H9 (cell line): ENCODE measurements around the gene ASB12. TPM values are rescaled to one million over a fixed set of nuclear protein-coding genes. Genes with fewer than 3 reads are reported as not detected.

Experiments used
- DNase-seq: peaks from one replicate; pipeline ENCODE4 v3.0.0-alpha.2; 2017
- H2AFZ ChIP-seq: one replicate; pipeline ENCODE4 v1.6.1; 2013; ENCODE audit warnings: mild to moderate bottlenecking, low read length, control low read depth, moderate library complexity
- H2AK5ac ChIP-seq: 2 replicates; pipeline ENCODE4 v1.6.1; 2013; ENCODE audit warnings: low read length, control low read depth, mixed read lengths; ENCODE audit not compliant: insufficient read length
- H2BK120ac ChIP-seq: one replicate; pipeline ENCODE4 v1.6.1; 2013; ENCODE audit warnings: low read depth, mild to moderate bottlenecking, low read length, control low read depth, inconsistent platforms; ENCODE audit not compliant: poor library complexity, severe bottlenecking
- H2BK12ac ChIP-seq: 2 replicates; pipeline ENCODE4 v1.6.1; 2013; ENCODE audit warnings: low read length, control low read depth, mixed read lengths, low read depth; ENCODE audit not compliant: insufficient read length
- H2BK15ac ChIP-seq: 2 replicates; pipeline ENCODE4 v1.6.1; 2013; ENCODE audit warnings: low read depth, low read length, control low read depth
- H2BK20ac ChIP-seq: one replicate; pipeline ENCODE4 v1.6.1; 2013; ENCODE audit warnings: low read depth, mild to moderate bottlenecking, low read length, control low read depth, inconsistent platforms; ENCODE audit not compliant: poor library complexity, severe bottlenecking
- H2BK5ac ChIP-seq: 2 replicates; pipeline ENCODE4 v1.6.1; 2013; ENCODE audit warnings: low read length, control low read depth, mixed read lengths; ENCODE audit not compliant: insufficient read length
- H3K14ac ChIP-seq: 2 replicates; pipeline ENCODE4 v1.6.1; 2013; ENCODE audit warnings: low read length, control low read depth; ENCODE audit not compliant: insufficient read depth
- H3K18ac ChIP-seq: 2 replicates; pipeline ENCODE4 v1.6.1; 2013; ENCODE audit warnings: low read depth, mild to moderate bottlenecking, mixed read lengths, low read length, control low read depth; ENCODE audit not compliant: insufficient read length
- H3K23ac ChIP-seq: 2 replicates; pipeline ENCODE4 v1.6.1; 2013; ENCODE audit warnings: low read length, control low read depth, mixed read lengths, low read depth; ENCODE audit not compliant: insufficient read length
- H3K23me2 ChIP-seq: 2 replicates; pipeline ENCODE4 v1.6.1; 2013; ENCODE audit warnings: low read depth, mild to moderate bottlenecking, mixed read lengths, low read length, control low read depth; ENCODE audit not compliant: insufficient read length, poor library complexity, severe bottlenecking
- H3K27ac ChIP-seq: 2 replicates; pipeline ENCODE4 v1.5.1; 2013; ENCODE audit warnings: low read length, control low read depth, mixed read lengths, low read depth; ENCODE audit not compliant: insufficient read length
- H3K27me3 ChIP-seq: 2 replicates; pipeline ENCODE4 v1.6.1; 2013; ENCODE audit warnings: low read length, control low read depth, inconsistent platforms; ENCODE audit not compliant: insufficient read depth
- H3K4ac ChIP-seq: 2 replicates; pipeline ENCODE4 v1.6.1; 2013; ENCODE audit warnings: low read depth, mild to moderate bottlenecking, control low read depth, inconsistent platforms, low read length, moderate library complexity
- H3K4me1 ChIP-seq: 2 replicates; pipeline ENCODE4 v1.6.1; 2013; ENCODE audit warnings: low read length, control low read depth, inconsistent platforms; ENCODE audit not compliant: insufficient read depth
- H3K4me2 ChIP-seq: 2 replicates; pipeline ENCODE4 v1.6.1; 2013; ENCODE audit warnings: low read length, control low read depth, mixed read lengths; ENCODE audit not compliant: insufficient read length, insufficient read depth
- H3K56ac ChIP-seq: 2 replicates; pipeline ENCODE4 v1.6.1; 2013; ENCODE audit warnings: low read depth, mild to moderate bottlenecking, mixed read lengths, low read length, control low read depth; ENCODE audit not compliant: insufficient read length
- H3K79me1 ChIP-seq: 2 replicates; pipeline ENCODE4 v1.6.1; 2013; ENCODE audit warnings: low read depth, mild to moderate bottlenecking, moderate library complexity, low read length, control low read depth, inconsistent platforms; ENCODE audit not compliant: insufficient read depth, poor library complexity, severe bottlenecking
- H3K79me2 ChIP-seq: 2 replicates; pipeline ENCODE4 v1.6.1; 2013; ENCODE audit warnings: low read length, control low read depth, inconsistent platforms; ENCODE audit not compliant: insufficient read depth
- H3K9ac ChIP-seq: 2 replicates; pipeline ENCODE4 v1.6.1; 2013; ENCODE audit warnings: low read length, control low read depth, mixed read lengths; ENCODE audit not compliant: insufficient read length; ENCODE audit errors: extremely low read depth
- H3K9me3 ChIP-seq: one replicate; pipeline ENCODE4 v1.6.1; 2013; ENCODE audit warnings: low read depth, low read length, inconsistent platforms; ENCODE audit not compliant: control insufficient read depth
- H3T11ph ChIP-seq: one replicate; pipeline ENCODE4 v1.6.1; 2013; ENCODE audit warnings: mild to moderate bottlenecking, low read length, control low read depth, inconsistent platforms
- H4K20me1 ChIP-seq: one replicate; pipeline ENCODE4 v1.6.1; 2013; ENCODE audit not compliant: control insufficient read depth, insufficient read length, insufficient read depth
- H4K5ac ChIP-seq: 2 replicates; pipeline ENCODE4 v1.6.1; 2013; ENCODE audit warnings: low read depth, mild to moderate bottlenecking, mixed read lengths, low read length, control low read depth; ENCODE audit not compliant: insufficient read length
- H4K8ac ChIP-seq: replicated peaks from 2 replicates; pipeline ENCODE4 v1.6.1; 2013; ENCODE audit warnings: low read length, control low read depth, mixed read lengths, low read depth; ENCODE audit not compliant: insufficient read length
- H4K91ac ChIP-seq: 2 replicates; pipeline ENCODE4 v1.6.1; 2013; ENCODE audit warnings: low read depth, mild to moderate bottlenecking, moderate library complexity, mixed read lengths, low read length, control low read depth; ENCODE audit not compliant: insufficient read length
- H3K27ac Mint-ChIP-seq, 3 experiments: 2 replicates in 2 of 3; 3 replicates in 1 of 3; pipeline ENCODE4 v1.8.0; 2020 to 2021; ENCODE audit warnings: mixed read lengths in 3 of 3, mild to moderate bottlenecking in 1 of 3, moderate library complexity in 1 of 3
- H3K27me3 Mint-ChIP-seq: 2 replicates; pipeline ENCODE4 v1.8.0; 2021; ENCODE audit warnings: low read depth, mild to moderate bottlenecking, moderate library complexity, mixed read lengths
- H3K36me3 Mint-ChIP-seq, 3 experiments: 2 replicates in 2 of 3; 3 replicates in 1 of 3; pipeline ENCODE4 v1.8.0; 2020 to 2021; ENCODE audit warnings: low read depth in 3 of 3, mixed read lengths in 3 of 3; ENCODE audit not compliant: insufficient read depth in 1 of 3
- H3K4me1 Mint-ChIP-seq, 2 experiments: 2 replicates each; pipeline ENCODE4 v1.8.0; 2020; ENCODE audit warnings: mixed read lengths in 2 of 2
- H3K4me3 Mint-ChIP-seq, 2 experiments: 2 replicates in 1 of 2; 3 replicates in 1 of 2; pipeline ENCODE4 v1.8.0; 2020 to 2021; ENCODE audit warnings: mild to moderate bottlenecking in 2 of 2, mixed read lengths in 2 of 2, moderate library complexity in 1 of 2
- H3K9me3 Mint-ChIP-seq, 2 experiments: 2 replicates in 1 of 2; 3 replicates in 1 of 2; pipeline ENCODE4 v1.8.0; 2020; ENCODE audit warnings: mild to moderate bottlenecking in 2 of 2, mixed read lengths in 2 of 2, moderate library complexity in 1 of 2
- WGBS: extraction: QIAGEN DNeasy Blood & Tissue Kit; methylation state at CpG from one replicate; pipeline ENCODE4 v1.1.7; 2013; ENCODE audit warnings: missing lambda C conversion rate, low lambda C conversion rate, mixed read lengths; ENCODE audit not compliant: insufficient read length; ENCODE audit errors: extremely low coverage; 5-methylcytosine and 5-hydroxymethylcytosine counted together
- total RNA-seq: library from RNA; stranded (reverse); gene quantifications from 2 replicates; pipeline ENCODE4 v1.2.1, GENCODE V29; 2021
- TF ChIP-seq, protein P1 (sequence below): fragments of 200-600 bp; sonication (generic); conservative IDR thresholded peaks from 3 replicates; pipeline ENCODE4 v1.8.0; 2021; ENCODE audit warnings: antibody characterized with exemption, mild to moderate bottlenecking

Gene ASB12
- total RNA-seq, 1 experiment from 2014 or later: 0.46 TPM

DNA sequence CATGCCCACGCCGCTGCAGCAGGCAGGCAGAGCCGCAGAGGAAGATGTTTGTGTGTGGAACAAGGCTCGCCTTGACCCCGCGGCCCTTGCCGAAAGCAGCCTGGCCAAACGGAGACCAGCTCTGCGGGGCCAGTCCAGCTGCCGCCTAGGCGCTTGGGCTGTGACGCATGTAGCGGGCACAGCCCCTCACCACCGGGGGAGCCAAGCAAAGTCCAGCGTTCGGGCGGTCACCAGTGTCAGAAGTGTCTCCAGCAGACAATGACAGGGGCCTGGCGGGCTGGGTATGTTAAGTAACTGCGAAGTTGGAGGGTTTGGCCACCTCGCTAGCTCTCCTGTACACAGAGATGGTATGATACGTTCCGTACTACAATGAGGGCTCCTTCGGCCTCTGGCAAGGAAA, 26.2 kb downstream of the ASB12 start:
- H4K91ac ChIP-seq: no peak overlapping the region
- peaks cover 3% of the 10 kb centered on the region for H3K79me1 ChIP-seq
- H4K20me1 ChIP-seq: no peaks in the 10 kb centered on the region
- H3K18ac ChIP-seq: no peak overlapping the region
- no peak overlapping the region for H2AK5ac ChIP-seq
- Mint-ChIP-seq H3K4me1 (peaks cover 2 to 18% of the 10 kb centered on the region in 2 experiments; a peak in 3 of 4 replicates), H3K4me3 (peak overlapping the region; percentile 67 to 82), H3K36me3 (peaks cover 0 to 7% (median 0%) of the 10 kb centered on the region in 3 experiments; a peak in 2 of 7 replicates), H3K27ac (peak overlapping the region in 1 of 3 experiments; percentile 93; a peak in 1 of 7 replicates), H3K27me3 (peaks cover 33% of the 10 kb centered on the region), H3K9me3 (peaks cover 59 to 68% of the 10 kb centered on the region in 2 experiments)
- no peak overlapping the region for H3T11ph ChIP-seq
- WGBS: no CpG with 5 or more reads among the region's 23 CpGs
- H3K79me2 ChIP-seq: no peaks in the 10 kb centered on the region
- H2BK5ac ChIP-seq: no peak overlapping the region
- H3K4ac ChIP-seq: no peak overlapping the region
- H2BK15ac ChIP-seq: no peak overlapping the region
- H4K8ac ChIP-seq: no peak overlapping the region
- H2AFZ ChIP-seq: no peak overlapping the region
- peaks cover 27% of the 10 kb centered on the region for H3K9me3 ChIP-seq
- H3K4me2 ChIP-seq: peak overlapping the region; percentile 66
- H2BK20ac ChIP-seq: no peak overlapping the region
- no peak overlapping the region for H2BK12ac ChIP-seq
- H3K23ac ChIP-seq: no peak overlapping the region
- no peak overlapping the region for H3K14ac ChIP-seq
- no peak overlapping the region for H3K9ac ChIP-seq
- TF ChIP-seq, protein P1, sequence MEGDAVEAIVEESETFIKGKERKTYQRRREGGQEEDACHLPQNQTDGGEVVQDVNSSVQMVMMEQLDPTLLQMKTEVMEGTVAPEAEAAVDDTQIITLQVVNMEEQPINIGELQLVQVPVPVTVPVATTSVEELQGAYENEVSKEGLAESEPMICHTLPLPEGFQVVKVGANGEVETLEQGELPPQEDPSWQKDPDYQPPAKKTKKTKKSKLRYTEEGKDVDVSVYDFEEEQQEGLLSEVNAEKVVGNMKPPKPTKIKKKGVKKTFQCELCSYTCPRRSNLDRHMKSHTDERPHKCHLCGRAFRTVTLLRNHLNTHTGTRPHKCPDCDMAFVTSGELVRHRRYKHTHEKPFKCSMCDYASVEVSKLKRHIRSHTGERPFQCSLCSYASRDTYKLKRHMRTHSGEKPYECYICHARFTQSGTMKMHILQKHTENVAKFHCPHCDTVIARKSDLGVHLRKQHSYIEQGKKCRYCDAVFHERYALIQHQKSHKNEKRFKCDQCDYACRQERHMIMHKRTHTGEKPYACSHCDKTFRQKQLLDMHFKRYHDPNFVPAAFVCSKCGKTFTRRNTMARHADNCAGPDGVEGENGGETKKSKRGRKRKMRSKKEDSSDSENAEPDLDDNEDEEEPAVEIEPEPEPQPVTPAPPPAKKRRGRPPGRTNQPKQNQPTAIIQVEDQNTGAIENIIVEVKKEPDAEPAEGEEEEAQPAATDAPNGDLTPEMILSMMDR: no peak
- no peak overlapping the region for H3K27ac ChIP-seq
- peaks cover 5% of the 10 kb centered on the region for H3K23me2 ChIP-seq
- no peak overlapping the region for H4K5ac ChIP-seq
- H3K56ac ChIP-seq: no peak overlapping the region
- H3K4me1 ChIP-seq: no peaks in the 10 kb centered on the region
- DNase-seq: peak; percentile 27
- H2BK120ac ChIP-seq: no peak overlapping the region
- no peaks in the 10 kb centered on the region; the same call in 1 of the 2 replicates for H3K27me3 ChIP-seq
